GM19099 (cell line): ENCODE data around the gene REXO1.

ENCODE experiments used
- POLR2A ChIP-seq: IDR thresholded peaks from 3 replicates; pipeline ENCODE4 v1.6.1; 2011; ENCODE audit warnings: low read depth; ENCODE audit not compliant: insufficient read length; ENCODE audit errors: extremely low read depth

Gene REXO1

GRCh38 chr19:1804858-1805257 lies 43.4 kb downstream of the REXO1 start:
- no peak for TF ChIP-seq POLR2A

DNA sequence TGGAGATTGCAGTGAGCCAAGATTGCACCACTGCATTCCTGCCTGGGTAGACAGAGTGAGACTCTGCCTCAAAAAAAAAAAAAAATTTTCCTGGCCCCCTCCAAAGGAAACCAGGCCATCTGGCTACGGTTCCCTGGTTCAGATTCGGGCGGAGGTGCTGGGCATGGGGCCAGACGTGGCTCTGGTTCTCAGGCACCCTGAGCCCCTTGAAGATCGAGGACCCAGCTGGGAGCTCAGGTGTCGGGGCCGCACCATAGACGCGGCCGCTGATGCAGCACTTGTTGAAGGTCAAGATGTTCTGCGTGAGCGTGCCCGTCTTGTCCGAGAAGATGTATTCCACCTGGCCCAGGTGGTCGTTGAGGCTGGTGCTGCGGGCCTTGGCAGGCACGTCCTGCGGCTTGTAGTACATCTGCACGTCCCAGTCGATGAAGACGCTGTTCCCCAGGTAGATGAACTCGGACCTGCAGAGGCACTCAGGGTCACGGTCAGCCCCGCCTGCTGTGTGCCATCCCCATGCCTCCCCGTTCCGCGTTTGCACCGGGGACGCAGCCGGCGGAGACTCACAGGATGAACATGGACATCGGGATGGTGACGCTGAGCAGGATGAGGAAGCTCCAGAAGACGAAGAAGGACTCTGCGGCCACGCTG lies 48.5 kb downstream of the REXO1 start:
- no peak for TF ChIP-seq POLR2A

DNA sequence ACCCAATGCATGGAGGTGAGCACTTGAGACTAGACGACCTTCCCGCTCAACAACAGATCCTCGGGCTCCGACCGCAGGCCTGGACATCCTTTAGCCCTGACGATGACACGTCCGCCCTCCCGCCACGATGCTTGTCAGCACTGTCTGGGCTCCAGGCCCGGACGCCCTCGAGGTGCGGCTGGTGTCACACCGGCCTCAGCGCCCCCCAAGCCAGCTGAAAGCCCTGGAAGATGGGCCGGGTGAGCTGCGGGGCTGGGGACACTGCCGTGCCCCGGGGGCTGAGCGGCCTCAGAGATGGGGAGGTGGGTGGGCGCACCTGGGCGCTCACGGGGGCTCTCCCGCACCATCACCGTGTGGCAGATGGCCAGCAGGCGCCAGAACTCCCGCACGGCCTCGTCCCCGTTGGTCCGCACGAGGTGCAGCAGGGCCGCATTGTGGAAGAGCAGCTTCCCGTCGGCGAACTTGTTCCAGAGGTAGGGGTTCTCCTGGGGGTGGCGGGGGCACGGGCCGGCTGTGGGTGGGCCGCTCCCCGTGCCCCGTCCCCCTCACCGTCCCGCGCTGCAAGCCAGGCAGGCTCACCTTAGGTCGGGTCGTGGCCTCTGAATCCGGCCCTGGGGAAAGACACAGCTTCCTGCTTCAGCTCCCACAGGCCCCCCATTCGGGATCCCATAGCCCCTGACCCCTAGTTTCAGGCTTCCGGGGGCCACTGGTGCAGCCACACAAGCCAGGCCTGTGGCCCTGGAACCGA lies 51.7 kb downstream of the REXO1 start:
- no peak for TF ChIP-seq POLR2A

GRCh38 chr19:1794424-1795172 lies 53.7 kb downstream of the REXO1 start:
- TF ChIP-seq POLR2A = no peak

GRCh38 chr19:1791879-1792278 lies 56.4 kb downstream of the REXO1 start:
- no peak for TF ChIP-seq POLR2A

DNA sequence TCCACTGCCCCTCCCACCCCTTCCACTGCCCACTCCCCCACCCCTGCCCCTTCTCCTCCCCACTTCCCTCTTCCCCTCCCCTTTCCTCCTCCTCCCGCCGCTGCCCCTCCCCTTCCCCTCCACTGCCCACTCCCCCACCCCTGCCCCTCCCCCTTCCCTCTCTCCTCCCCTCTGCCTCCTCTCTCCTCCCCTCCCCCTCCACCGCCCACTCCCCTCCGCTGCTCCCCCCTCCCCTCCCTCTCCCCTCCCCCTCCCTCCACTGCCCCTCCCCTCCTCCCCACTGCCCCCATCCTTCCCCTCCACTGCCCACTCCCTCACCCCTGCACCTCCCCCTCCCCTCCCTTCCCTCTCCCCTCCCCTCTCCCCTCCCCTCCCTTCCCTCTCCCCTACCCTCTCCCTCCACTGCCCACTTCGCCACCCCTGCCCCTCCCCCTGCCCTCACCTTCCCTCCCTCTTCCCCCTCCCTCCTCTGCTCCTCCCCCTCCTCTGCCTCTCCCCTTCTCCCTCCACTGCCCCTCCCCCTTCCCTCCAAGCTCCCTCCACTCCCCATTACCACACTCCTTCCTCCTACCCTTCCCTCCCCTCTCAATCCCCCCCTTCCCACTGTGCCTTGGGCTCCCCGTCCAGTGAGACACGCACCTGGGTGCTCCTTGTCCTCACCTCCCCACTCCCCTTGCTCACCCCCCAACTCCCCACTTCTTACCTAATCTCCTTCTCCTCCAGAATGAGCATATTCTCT lies 58.1 kb downstream of the REXO1 start:
- no peak for TF ChIP-seq POLR2A

DNA sequence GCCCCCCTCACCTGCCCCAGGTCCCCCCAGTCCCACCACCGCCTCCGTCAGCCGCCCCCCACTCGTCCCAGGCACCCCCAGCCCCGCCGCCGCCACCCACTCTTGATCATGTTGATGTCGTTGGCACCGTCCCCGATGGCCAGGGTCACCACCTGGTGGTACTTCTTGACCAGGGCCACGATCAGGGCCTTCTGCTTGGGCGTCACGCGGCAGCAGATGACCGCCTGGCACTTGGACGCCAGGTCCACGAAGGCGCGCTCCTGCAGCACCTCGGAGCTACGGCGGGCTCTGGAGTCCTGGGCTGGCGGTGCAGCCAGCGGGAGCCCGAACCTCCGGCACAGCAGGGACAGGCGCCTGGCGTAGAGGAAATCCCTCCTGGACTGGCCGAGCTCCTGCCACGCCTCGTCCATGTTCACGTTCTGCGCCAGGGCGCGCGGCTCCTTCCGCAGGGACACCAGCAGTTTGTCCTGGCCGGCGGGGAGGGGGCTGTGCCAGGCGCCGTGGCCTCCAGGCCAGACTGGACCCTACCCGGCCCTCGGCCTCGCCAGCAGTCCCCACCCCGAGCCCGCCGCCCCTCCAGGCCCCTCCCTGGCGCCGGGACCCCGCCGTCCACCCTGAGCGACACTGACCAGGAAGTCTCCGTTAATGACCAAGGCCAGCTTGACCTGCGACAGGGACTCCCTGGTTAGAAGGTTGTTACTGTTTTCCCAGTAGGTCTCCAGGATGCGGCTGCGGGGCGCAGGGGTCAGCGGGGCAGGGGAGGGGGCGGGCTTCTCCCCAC lies 58.8 kb downstream of the REXO1 start:
- no peak for TF ChIP-seq POLR2A

- TF ChIP-seq POLR2A = no peak
These were observed 61.2 kb downstream of the REXO1 start for GRCh38 chr19:1787116-1787515.

GRCh38 chr19:1786668-1787067 lies 61.6 kb downstream of the REXO1 start:
- TF ChIP-seq POLR2A = no peak

GRCh38 chr19:1785310-1785709 lies 63.0 kb downstream of the REXO1 start:
- no peak for TF ChIP-seq POLR2A

- no peak for TF ChIP-seq POLR2A
These were observed 64.4 kb downstream of the REXO1 start for GRCh38 chr19:1783874-1784273.

DNA sequence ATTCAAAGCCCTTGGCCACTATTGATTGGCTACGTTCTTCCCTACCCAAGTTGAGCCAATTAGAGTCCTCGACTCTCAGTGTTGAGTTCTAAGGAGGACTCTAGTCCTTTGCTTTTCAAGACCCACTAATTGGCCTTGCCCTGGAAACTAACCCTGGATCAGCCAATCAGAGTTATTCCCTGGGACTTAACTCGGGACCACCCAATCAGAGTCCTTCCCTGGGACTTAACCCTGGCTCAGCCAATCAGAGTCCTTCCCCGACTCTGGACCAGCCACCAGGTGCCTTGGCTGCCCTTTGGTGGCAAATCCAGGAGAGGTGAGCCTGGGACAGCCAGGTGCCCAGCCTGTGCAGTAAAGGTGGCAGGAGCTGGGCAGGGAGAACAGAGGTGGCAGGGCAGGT lies 64.9 kb downstream of the REXO1 start:
- TF ChIP-seq POLR2A = no peak

DNA sequence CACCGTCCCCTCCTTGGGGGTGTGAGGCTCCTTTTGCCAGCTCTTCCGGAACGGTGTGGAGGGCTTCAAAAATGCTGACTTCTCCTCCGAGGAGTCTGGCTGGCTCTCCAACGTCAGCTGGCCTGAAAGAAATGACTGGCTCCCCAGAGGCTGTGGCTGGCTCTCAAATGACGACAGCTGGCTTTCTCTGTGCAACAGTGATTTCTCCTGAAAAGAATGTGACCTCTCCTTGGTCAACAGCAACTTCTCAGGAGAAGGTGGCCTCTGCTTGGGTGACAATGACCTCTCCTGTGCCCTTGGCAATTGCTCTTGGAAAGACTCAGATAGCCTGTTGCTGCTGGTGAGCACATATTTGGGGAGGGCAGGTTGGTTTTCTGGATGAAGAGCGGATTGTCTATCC lies 65.8 kb downstream of the REXO1 start:
- TF ChIP-seq POLR2A = no peak

- TF ChIP-seq POLR2A = no peak
These were observed 67.9 kb downstream of the REXO1 start for GRCh38 chr19:1780272-1780958.
